Central memory CD8-positive, alpha-beta T cell (primary cell): ENCODE results near the gene PLAU.

ENCODE experiments used
- ATAC-seq: fragments of 150-1000 bp; cut with Tn5 transposase; replicated peaks from 2 replicates; pipeline ENCODE4 v1.10.0; 2022; ENCODE audit warnings: mild to moderate bottlenecking, moderate FRiP score, moderate number of reproducible peaks; ENCODE audit not compliant: poor library complexity, severe bottlenecking; ENCODE audit errors: extremely low read depth
- DNase-seq, 2 donors: peaks; one replicate each; pipeline ENCODE4 v3.0.0; 2021; ENCODE audit warnings: low spot score in 2 of 2
- H3K27ac Mint-ChIP-seq: one replicate; pipeline ENCODE4 v1.8.0; 2022; ENCODE audit warnings: low read depth, mild to moderate bottlenecking, moderate library complexity, mixed read lengths
- H3K27me3 Mint-ChIP-seq: one replicate; pipeline ENCODE4 v1.8.0; 2022; ENCODE audit warnings: mixed read lengths
- H3K36me3 Mint-ChIP-seq: one replicate; pipeline ENCODE4 v1.8.0; 2022; ENCODE audit warnings: mild to moderate bottlenecking, moderate library complexity, mixed read lengths; ENCODE audit not compliant: insufficient read depth
- H3K4me1 Mint-ChIP-seq: one replicate; pipeline ENCODE4 v1.8.0; 2022; ENCODE audit warnings: mixed read lengths
- H3K4me3 Mint-ChIP-seq: one replicate; pipeline ENCODE4 v1.8.0; 2022; ENCODE audit warnings: mild to moderate bottlenecking, moderate library complexity, mixed read lengths
- H3K9me3 Mint-ChIP-seq: one replicate; pipeline ENCODE4 v1.8.0; 2022; ENCODE audit warnings: mixed read lengths

Gene PLAU

DNA sequence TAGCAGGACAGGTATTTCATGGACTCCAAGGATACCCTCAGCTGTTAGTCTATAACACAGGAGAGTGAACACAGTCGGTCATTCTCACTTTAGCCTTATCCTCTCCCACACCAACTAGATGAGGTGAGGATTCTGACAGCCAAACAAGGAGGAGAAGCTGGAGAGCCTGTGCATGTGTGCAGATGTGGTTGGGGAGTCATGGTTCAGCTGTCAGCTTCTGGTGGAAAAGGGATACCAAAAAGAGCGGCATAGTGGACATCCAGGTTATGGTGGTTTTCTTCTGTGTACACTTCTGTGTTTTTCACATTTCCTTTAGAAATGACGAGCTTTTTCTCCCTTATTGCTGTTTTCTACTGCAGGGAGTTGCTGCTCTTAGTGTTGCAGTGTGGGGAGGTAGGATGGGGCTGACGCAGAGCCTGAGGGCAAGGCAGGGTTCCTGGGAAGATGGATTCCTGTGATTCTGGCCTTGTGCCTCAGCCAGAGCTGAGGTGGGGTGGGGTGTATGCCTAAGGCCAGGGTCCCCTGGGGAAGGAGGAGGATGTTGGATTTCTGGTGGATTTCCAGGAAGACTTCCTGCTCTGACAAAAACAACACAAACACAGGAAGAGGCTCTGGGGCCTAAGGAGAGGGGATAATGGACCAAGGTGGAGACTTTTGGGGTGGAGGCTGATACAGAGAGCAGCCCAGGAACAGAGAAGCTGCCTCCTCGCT, 26.6 kb downstream of the PLAU start:
- H3K9me3 Mint-ChIP-seq = no peaks in the 10 kb centered on the region
- no peak for ATAC-seq
- peaks cover 11% of the 10 kb centered on the region for H3K4me1 Mint-ChIP-seq
- no peaks in the 10 kb centered on the region for H3K27me3 Mint-ChIP-seq
- H3K36me3 Mint-ChIP-seq = no peaks in the 10 kb centered on the region
- peak overlapping the region; percentile 47 for H3K27ac Mint-ChIP-seq
- no peak overlapping the region for H3K4me3 Mint-ChIP-seq
- DNase-seq = no peak

GRCh38 chr10:73940634-73941221, 29.8 kb downstream of the PLAU start:
- peaks cover 9% of the 10 kb centered on the region for H3K4me1 Mint-ChIP-seq
- peak overlapping the region; percentile 45 for H3K4me3 Mint-ChIP-seq
- ATAC-seq (peak; percentile 97), DNase-seq (peak; percentile 75 to 82)
- no peaks in the 10 kb centered on the region for H3K36me3 Mint-ChIP-seq
- no peaks in the 10 kb centered on the region for H3K9me3 Mint-ChIP-seq
- peak overlapping the region; percentile 79 for H3K27ac Mint-ChIP-seq
- H3K27me3 Mint-ChIP-seq = no peaks in the 10 kb centered on the region

- H3K27ac Mint-ChIP-seq = peak overlapping the region; percentile 79
- peak overlapping the region; percentile 45 for H3K4me3 Mint-ChIP-seq
- ATAC-seq (no peak), DNase-seq (no peak)
- H3K9me3 Mint-ChIP-seq = no peaks in the 10 kb centered on the region
- H3K27me3 Mint-ChIP-seq = no peaks in the 10 kb centered on the region
- H3K4me1 Mint-ChIP-seq = peaks cover 9% of the 10 kb centered on the region
- no peaks in the 10 kb centered on the region for H3K36me3 Mint-ChIP-seq
Observed at GRCh38 chr10:73941300-73941699, 30.4 kb downstream of the PLAU start.

DNA sequence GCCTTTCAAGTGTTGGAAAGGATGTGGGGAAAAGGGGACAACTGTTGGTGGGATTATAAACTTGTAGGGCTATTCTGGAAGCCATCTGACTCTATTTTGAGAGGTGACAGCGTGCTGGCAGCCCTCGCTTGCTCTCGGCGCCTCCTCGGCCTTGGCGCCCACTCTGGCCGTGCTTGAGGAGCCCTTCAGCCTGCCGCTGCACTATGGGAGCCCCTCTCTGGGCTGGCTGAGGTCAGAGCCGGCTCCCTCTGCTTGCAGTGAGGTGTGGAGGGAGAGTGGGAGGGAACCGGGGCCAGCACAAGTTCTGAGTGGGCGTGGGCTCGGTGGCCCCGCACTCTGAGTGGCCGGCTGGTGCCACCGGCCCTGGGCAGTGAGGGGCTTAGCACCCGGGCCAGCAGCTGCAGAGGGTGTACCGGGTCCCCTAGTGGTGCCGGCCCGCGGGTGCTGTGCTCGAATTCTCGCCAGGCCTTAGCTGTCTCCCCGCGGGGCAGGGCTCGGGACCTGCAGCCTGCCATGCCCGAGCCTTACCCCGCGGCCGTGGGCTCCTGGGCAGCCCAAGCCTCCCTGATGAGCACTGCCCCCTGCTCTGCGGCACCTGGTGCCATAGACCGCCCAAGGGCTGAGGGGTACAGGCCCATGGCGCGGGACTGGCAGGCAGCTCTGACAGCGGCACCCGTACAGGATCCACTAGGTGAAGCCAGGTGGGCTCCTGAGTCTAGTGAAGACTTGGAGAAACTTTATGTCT, 33.6 kb downstream of the PLAU start:
- Mint-ChIP-seq H3K4me1 (peaks cover 14% of the 10 kb centered on the region), H3K27me3 (no peaks in the 10 kb centered on the region), H3K9me3 (no peaks in the 10 kb centered on the region), H3K36me3 (no peaks in the 10 kb centered on the region), H3K4me3 (no peak overlapping the region), H3K27ac (no peak overlapping the region)
- no peak for DNase-seq
- no peak for ATAC-seq

DNA sequence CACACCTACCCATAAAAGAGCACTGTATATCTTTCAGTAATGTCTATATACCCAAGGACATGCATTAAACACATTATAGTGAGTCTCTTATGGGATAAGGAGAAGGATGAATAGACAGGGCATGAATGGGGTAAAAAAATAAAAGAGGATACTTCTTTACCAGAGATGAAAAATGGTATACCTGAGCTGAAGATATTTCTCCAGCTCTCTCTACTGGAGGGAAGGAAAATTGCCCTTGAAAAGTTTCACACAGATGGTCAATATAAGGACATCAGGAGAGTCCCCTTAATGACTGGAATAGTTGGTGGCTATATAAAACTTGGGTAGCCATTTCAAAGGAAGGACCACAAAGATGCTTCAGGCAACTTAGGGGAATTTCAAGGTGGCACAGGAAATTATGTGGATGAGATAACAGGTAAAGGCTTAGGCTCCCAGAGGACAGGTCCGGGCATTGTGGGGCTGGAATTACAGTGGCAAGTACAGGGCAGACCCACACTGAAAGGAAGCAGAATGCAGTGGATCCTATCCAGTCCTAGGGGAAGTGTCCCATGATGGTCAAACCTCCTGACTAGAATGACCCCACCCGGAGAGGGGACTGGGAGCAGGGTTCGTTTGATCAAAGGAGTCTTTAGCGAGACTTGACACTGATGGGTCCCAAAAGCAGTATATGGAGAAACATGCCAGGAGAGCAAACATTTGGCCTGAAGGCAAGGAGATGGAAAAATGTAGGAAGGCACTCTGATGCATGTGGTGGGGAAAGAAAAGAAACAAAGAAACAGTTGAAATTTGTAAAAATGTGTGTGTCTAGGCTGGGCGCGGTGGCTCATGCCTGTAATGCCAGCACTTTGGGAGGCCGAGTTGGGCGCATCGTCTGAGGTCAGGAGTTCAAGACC, 35.6 kb downstream of the PLAU start:
- Mint-ChIP-seq H3K27me3 (no peaks in the 10 kb centered on the region), H3K27ac (no peak overlapping the region), H3K9me3 (no peaks in the 10 kb centered on the region)

GRCh38 chr10:73948947-73949633, 38.2 kb downstream of the PLAU start:
- Mint-ChIP-seq H3K9me3 (no peaks in the 10 kb centered on the region), H3K27ac (no peak overlapping the region), H3K4me1 (peaks cover 14% of the 10 kb centered on the region), H3K27me3 (no peaks in the 10 kb centered on the region), H3K4me3 (no peak overlapping the region), H3K36me3 (no peaks in the 10 kb centered on the region)
- no peak for ATAC-seq
- no peak for DNase-seq

More for the DNA sequence above, 35.6 kb downstream of the PLAU start:
- ATAC-seq (no peak), DNase-seq (no peak)
- Mint-ChIP-seq H3K36me3 (no peaks in the 10 kb centered on the region), H3K4me3 (no peak overlapping the region), H3K4me1 (peaks cover 5% of the 10 kb centered on the region)

DNA sequence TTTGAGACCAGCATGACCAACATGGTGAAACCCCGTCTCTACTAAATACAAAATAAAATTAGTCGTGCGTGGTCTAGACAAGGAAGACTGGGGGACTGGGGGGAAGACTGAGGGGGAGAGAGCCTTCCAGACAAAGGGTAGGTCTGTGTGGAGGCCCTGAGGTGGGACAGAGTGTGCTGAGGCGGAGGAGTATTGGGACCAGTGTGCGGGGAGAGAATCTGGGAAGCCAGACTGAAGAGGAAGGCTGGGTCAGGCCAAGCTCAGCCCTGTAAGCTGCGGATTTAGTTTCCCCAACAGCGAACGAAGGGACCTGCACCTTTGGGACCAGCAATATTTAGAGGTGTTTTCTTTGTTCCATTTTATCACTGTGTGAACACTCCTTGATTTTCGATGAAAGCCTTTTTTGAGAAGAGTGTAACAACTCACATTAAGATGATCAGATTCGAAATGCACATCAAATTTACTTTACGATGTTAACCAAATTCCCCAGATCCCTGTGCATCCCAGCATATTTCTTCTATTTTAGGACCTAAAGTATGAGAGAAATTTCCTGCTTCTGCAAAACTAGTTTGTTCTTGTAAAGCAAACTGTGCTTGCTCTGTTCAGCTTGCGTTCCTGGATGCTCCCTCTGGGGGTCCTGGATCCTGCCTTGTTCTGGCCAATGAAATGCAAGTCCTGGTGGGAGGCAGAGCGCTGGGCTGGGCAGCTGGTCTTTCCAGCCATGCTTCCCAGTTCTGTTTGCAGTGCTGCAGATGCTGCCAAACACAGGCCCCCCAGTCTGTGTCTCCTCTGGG, 39.4 kb downstream of the PLAU start:
- Mint-ChIP-seq H3K9me3 (no peaks in the 10 kb centered on the region), H3K4me3 (no peak overlapping the region), H3K36me3 (no peaks in the 10 kb centered on the region), H3K4me1 (peaks cover 16% of the 10 kb centered on the region), H3K27me3 (no peaks in the 10 kb centered on the region), H3K27ac (no peak overlapping the region)
- no peak for DNase-seq
- no peak for ATAC-seq

DNA sequence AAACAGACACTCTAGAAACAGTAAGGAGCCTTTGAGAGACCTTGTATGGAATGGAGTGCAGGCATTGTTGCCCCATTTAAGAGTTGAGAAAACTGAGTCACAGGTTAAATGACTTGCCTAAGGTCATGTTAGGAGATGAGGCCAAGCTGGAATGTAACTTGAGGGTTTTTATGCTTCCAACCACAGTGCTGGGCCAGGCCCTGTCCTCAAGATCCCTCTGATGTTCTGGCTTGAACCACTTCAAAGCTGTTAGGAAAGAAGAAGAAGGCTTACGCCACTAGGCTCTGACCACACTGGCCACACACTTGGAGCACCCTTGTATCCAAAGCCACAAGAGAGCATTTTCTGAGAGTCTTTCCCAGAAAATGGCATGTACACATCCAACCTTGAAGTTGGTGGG, 42.7 kb downstream of the PLAU start:
- no peak for ATAC-seq
- Mint-ChIP-seq H3K9me3 (no peaks in the 10 kb centered on the region), H3K27me3 (no peaks in the 10 kb centered on the region), H3K27ac (no peak overlapping the region), H3K36me3 (peaks cover 2% of the 10 kb centered on the region), H3K4me1 (peaks cover 34% of the 10 kb centered on the region), H3K4me3 (no peak overlapping the region)
- DNase-seq = no peak

GRCh38 chr10:73954737-73955136, 43.8 kb downstream of the PLAU start:
- Mint-ChIP-seq H3K27ac (no peak overlapping the region), H3K9me3 (no peaks in the 10 kb centered on the region), H3K27me3 (no peaks in the 10 kb centered on the region), H3K4me3 (no peak overlapping the region), H3K4me1 (peaks cover 40% of the 10 kb centered on the region), H3K36me3 (peaks cover 2% of the 10 kb centered on the region)
- ATAC-seq (no peak), DNase-seq (no peak)

- ATAC-seq = no peak
- H3K4me3 Mint-ChIP-seq = peak overlapping the region; percentile 33
- H3K36me3 Mint-ChIP-seq = peaks cover 2% of the 10 kb centered on the region
- H3K4me1 Mint-ChIP-seq = peaks cover 50% of the 10 kb centered on the region
- no peak for DNase-seq
- H3K27me3 Mint-ChIP-seq = no peaks in the 10 kb centered on the region
- H3K27ac Mint-ChIP-seq = peak overlapping the region; percentile 26
- H3K9me3 Mint-ChIP-seq = no peaks in the 10 kb centered on the region
Observed at GRCh38 chr10:73955719-73956118, 44.8 kb downstream of the PLAU start.
